SK-N-SH (cell line): ENCODE measurements around the gene SNRPB. TPM values are rescaled to one million over a fixed set of nuclear protein-coding genes. Genes with fewer than 3 reads are reported as not detected.

Source experiments
- CTCF ChIA-PET: fragments of 300-600, 350-600 bp; formaldehyde crosslinking; extraction: SDS; loops from one replicate; lab custom pipeline; 2021; lab: Yijun Ruan, JAX
- POLR2A ChIA-PET: fragments of 350-600 bp; sonication (Branson Sonifier 250); formaldehyde crosslinking; extraction: SDS; loops from one replicate; lab custom pipeline; 2020; ENCODE audit warnings: antibody characterized with exemption, inconsistent platforms; lab: Yijun Ruan, JAX
- DNase-seq: peaks from one replicate; pipeline ENCODE4 v3.0.0; 2012
- H2AFZ ChIP-seq: fragments of 200-600 bp; sonication (generic); 2 replicates; pipeline ENCODE4 v1.8.1; 2016; ENCODE audit warnings: antibody characterized with exemption, mild to moderate bottlenecking, low read depth
- H3F3A ChIP-seq: fragments of 200-600 bp; sonication (generic); replicated peaks from 2 replicates; pipeline ENCODE3; 2016; ENCODE audit warnings: antibody characterized with exemption, mild to moderate bottlenecking; ENCODE audit not compliant: insufficient read depth
- H3K27ac ChIP-seq, 2 experiments: fragments of 200-500 bp in 1 of 2; fragments of 200-600 bp in 1 of 2; sonication (Bioruptor generic) in 1 of 2; sonication (generic), shearing (Covaris generic) in 1 of 2; 2 replicates each; pipeline versions ENCODE4 v1.5.1 to v1.6.1; 2014 to 2016; ENCODE audit warnings: low read depth in 2 of 2, inconsistent platforms in 1 of 2, low read length in 1 of 2, mild to moderate bottlenecking in 1 of 2, mixed read lengths in 1 of 2
- H3K27me3 ChIP-seq: fragments of 200-600 bp; sonication (generic), shearing (Covaris generic); 2 replicates; pipeline ENCODE4 v1.6.1; 2016; ENCODE audit warnings: mixed run types; ENCODE audit not compliant: insufficient read depth
- H3K36me3 ChIP-seq, 2 experiments: fragments of 200-500 bp in 1 of 2; fragments of 200-600 bp in 1 of 2; sonication (Bioruptor generic) in 1 of 2; sonication (generic) in 1 of 2; replicated peaks in 1 of 2; 2 replicates each; pipeline versions ENCODE3 to v1.5.1; 2014 to 2016; ENCODE audit warnings: low read length in 1 of 2, mild to moderate bottlenecking in 1 of 2; ENCODE audit not compliant: insufficient read depth in 2 of 2, control insufficient read depth in 1 of 2
- H3K4me1 ChIP-seq, 2 experiments: fragments of 200-500 bp in 1 of 2; fragments of 200-600 bp in 1 of 2; sonication (Bioruptor generic) in 1 of 2; sonication (generic), shearing (Covaris generic) in 1 of 2; 2 replicates each; pipeline versions ENCODE4 v1.5.1 to v1.6.1; 2014 to 2016; ENCODE audit warnings: low read depth in 1 of 2, low read length in 1 of 2, mixed run types in 1 of 2; ENCODE audit not compliant: insufficient read depth in 2 of 2, control insufficient read depth in 1 of 2
- H3K4me2 ChIP-seq: fragments of 200-600 bp; sonication (generic), shearing (Covaris generic); 2 replicates; pipeline ENCODE4 v1.6.1; 2017; ENCODE audit warnings: mixed run types
- H3K4me3 ChIP-seq, 2 experiments: fragments of 200-500 bp in 1 of 2; fragments of 200-600 bp in 1 of 2; sonication (Bioruptor generic) in 1 of 2; sonication (generic), shearing (Covaris generic) in 1 of 2; 2 replicates each; pipeline versions ENCODE4 v1.5.1 to v1.8.1; 2014 to 2016; ENCODE audit warnings: low read depth in 2 of 2, inconsistent platforms in 1 of 2, low read length in 1 of 2, mild to moderate bottlenecking in 1 of 2, mixed read lengths in 1 of 2, moderate library complexity in 1 of 2
- H3K79me2 ChIP-seq: fragments of 200-600 bp; sonication (generic); 2 replicates; pipeline ENCODE4 v1.8.1; 2017; ENCODE audit warnings: mild to moderate bottlenecking; ENCODE audit not compliant: insufficient read depth
- H3K9ac ChIP-seq: fragments of 200-600 bp; sonication (generic); 2 replicates; pipeline ENCODE4 v1.6.1; 2017; ENCODE audit warnings: mixed run types
- H3K9me2 ChIP-seq: fragments of 200-600 bp; sonication (generic); 2 replicates; pipeline ENCODE4 v1.6.1; 2017; ENCODE audit warnings: mixed run types
- H3K9me3 ChIP-seq: fragments of 200-600 bp; sonication (generic); 2 replicates; pipeline ENCODE4 v1.6.1; 2017; ENCODE audit warnings: mixed run types, mild to moderate bottlenecking, moderate library complexity
- H4K20me1 ChIP-seq: fragments of 200-600 bp; sonication (generic); 2 replicates; pipeline ENCODE4 v1.6.1; 2017; ENCODE audit warnings: mild to moderate bottlenecking, mixed run types; ENCODE audit not compliant: insufficient read depth
- CHD2 ChIP-seq: fragments of 150-350 bp; IDR thresholded peaks from 2 replicates; pipeline ENCODE4 v1.6.1; 2018; ENCODE audit warnings: low read length; ENCODE audit not compliant: partially characterized antibody
- ELF1 ChIP-seq: IDR thresholded peaks from 2 replicates; pipeline ENCODE4 v1.4.0; 2012
- EP300 ChIP-seq, 2 experiments: IDR thresholded peaks; 2 replicates each; pipeline versions ENCODE4 v1.4.0 to v1.6.1; 2012; ENCODE audit warnings: borderline replicate concordance in 1 of 2, low read depth in 1 of 2, low read length in 1 of 2
- FOSL2 ChIP-seq: IDR thresholded peaks from 2 replicates; pipeline ENCODE4 v1.4.0; 2012; ENCODE audit warnings: low read depth, mild to moderate bottlenecking, moderate library complexity, borderline replicate concordance
- FOXJ3 ChIP-seq: sonication (generic); formaldehyde crosslinking; IDR thresholded peaks from 2 replicates; pipeline ENCODE4 v1.5.1; 2020; ENCODE audit warnings: mild to moderate bottlenecking, missing genetic modification reagents
- GABPA ChIP-seq: IDR thresholded peaks from 2 replicates; pipeline ENCODE4 v1.4.0; 2012; ENCODE audit warnings: low read depth, mild to moderate bottlenecking
- JUND ChIP-seq: IDR thresholded peaks from 2 replicates; pipeline ENCODE4 v1.4.0; 2012
- MEF2A ChIP-seq: IDR thresholded peaks from 2 replicates; pipeline ENCODE4 v1.4.0; 2012; ENCODE audit warnings: low read depth, borderline replicate concordance
- NFIC ChIP-seq: IDR thresholded peaks from 2 replicates; pipeline ENCODE4 v1.4.0; 2012; ENCODE audit warnings: borderline replicate concordance
- NRF1 ChIP-seq: IDR thresholded peaks from 2 replicates; pipeline ENCODE4 v1.6.1; 2012; ENCODE audit warnings: low read depth, mild to moderate bottlenecking, low read length
- POLR2AphosphoS5 ChIP-seq: IDR thresholded peaks from 2 replicates; pipeline ENCODE4 v1.6.1; 2012; ENCODE audit warnings: low read depth, low read length
- RAD21 ChIP-seq: IDR thresholded peaks from 2 replicates; pipeline ENCODE4 v1.6.1; 2012; ENCODE audit warnings: mild to moderate bottlenecking, low read length
- RFX5 ChIP-seq: IDR thresholded peaks from 2 replicates; pipeline ENCODE4 v1.6.1; 2012; ENCODE audit warnings: mild to moderate bottlenecking, improper control_type of control experiment, low read length
- SIN3A ChIP-seq: IDR thresholded peaks from 2 replicates; pipeline ENCODE4 v1.6.1; 2012; ENCODE audit warnings: low read depth, mild to moderate bottlenecking, low read length, moderate library complexity, borderline replicate concordance
- SMC3 ChIP-seq: IDR thresholded peaks from 2 replicates; pipeline ENCODE4 v1.6.1; 2012; ENCODE audit warnings: low read depth, low read length, improper control_type of control experiment
- TCF12 ChIP-seq: IDR thresholded peaks from 2 replicates; pipeline ENCODE4 v1.4.0; 2012
- TEAD4 ChIP-seq: IDR thresholded peaks from 2 replicates; pipeline ENCODE4 v1.4.0; 2012; ENCODE audit warnings: mild to moderate bottlenecking, borderline replicate concordance; ENCODE audit not compliant: insufficient read depth
- YY1 ChIP-seq: IDR thresholded peaks from 2 replicates; pipeline ENCODE4 v1.4.0; 2012; ENCODE audit warnings: low read depth, mild to moderate bottlenecking
- WGBS: methylation state at CpG from one replicate; pipeline ENCODE4 v1.1.6; 2017; ENCODE audit warnings: low lambda C conversion rate; 5-methylcytosine and 5-hydroxymethylcytosine counted together
- polyA plus RNA-seq, 3 experiments: library from polyadenylated mRNA; depleted of rRNA; stranded (reverse); fragments of >200 nt; gene quantifications; 2 replicates each; pipeline ENCODE4 v1.2.3, GENCODE V29; 2012
- TF ChIP-seq, protein P1 (sequence below): IDR thresholded peaks from 2 replicates; pipeline ENCODE4 v1.4.0; 2012; ENCODE audit warnings: low read depth
- TF ChIP-seq, protein P2 (sequence below): IDR thresholded peaks from 2 replicates; pipeline ENCODE4 v1.6.1; 2012; ENCODE audit warnings: mild to moderate bottlenecking, low read depth, low read length, moderate library complexity
- TF ChIP-seq, protein P3 (sequence below): IDR thresholded peaks from 2 replicates; pipeline ENCODE4 v1.4.0; 2012; ENCODE audit warnings: low read depth, borderline replicate concordance
- TF ChIP-seq, protein P4 (sequence below): IDR thresholded peaks from 2 replicates; pipeline ENCODE4; 2012
- TF ChIP-seq, protein P5 (sequence below): fragments of 150-350 bp; IDR thresholded peaks from 2 replicates; pipeline ENCODE4 v1.6.1; 2017; ENCODE audit warnings: antibody characterized with exemption, low read length, low read depth, borderline replicate concordance
- TF ChIP-seq, protein P6 (sequence below): fragments of 200-600 bp; sonication (generic); IDR thresholded peaks from 2 replicates; pipeline ENCODE4 v1.6.1; 2017; ENCODE audit warnings: antibody characterized with exemption, mild to moderate bottlenecking, moderate library complexity

SNRPB gene
- 380 and 455 TPM in 2 replicates for polyA plus RNA-seq (2012; rRNA removed)
- 326 and 390 TPM in 2 replicates for polyA plus RNA-seq (2012; cell fraction: cytosol; rRNA removed)
- 202 and 225 TPM in 2 replicates for polyA plus RNA-seq (2012; cell fraction: nucleus; rRNA removed)

DNA sequence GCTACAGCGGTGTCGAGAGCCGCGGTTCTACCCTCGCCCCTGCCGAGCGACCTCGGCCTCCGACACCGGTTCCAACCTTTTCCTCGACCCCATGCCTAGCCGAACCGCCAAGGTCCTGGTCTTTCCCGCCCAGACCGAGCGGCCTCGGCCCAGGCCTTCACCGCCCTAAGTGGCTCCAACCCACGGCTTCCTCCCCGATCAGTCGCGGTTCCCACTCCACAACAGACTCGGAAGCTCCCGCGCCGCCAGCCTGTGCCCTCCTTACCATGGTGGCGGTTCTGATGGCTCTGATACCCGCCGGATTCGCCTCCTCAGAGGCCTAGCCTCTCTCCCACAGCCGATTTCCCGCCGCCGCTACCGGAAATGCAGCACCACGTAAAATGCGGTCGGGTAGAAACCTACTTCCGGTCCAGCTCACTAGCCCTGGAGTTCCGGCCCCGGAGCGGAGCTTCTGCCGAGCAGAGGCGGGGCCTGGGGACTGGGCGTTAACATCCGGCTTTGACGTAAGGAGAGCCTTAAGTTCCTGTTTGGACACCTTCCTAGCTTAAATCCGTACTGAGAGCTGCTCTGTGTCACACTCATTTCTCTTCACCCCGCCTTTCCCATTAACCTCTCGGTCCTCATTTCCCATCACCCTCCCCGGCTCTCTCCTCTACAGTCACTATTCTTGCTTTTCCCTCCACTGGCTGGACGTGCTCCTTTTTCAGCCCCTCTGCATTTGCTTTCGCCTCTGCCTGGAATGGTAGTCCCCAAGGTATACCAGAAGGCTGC, at the start of gene SNRPB:
TSS of gene SNRPB (minus strand) at position 367 of the 771 bp plus-strand sequence. CDS start at position 268, 99 bp downstream.
- 3% methylated on average over 48 of the region's 53 CpGs for WGBS
- peaks cover 49% of the 10 kb centered on the region for H3K79me2 ChIP-seq
- POLR2A ChIA-PET = interaction anchor here (0.7 to 2.5 kb wide), 12 partner anchors 9 to 1191 kb away, joined by 3 to 35 read pairs (median 3); partner anchors contain the start of genes FASTKD5, IDH3B, NOP56 and UBOX5
- no peak; the same call in 1 of the 2 replicates for TF ChIP-seq JUND
- TF ChIP-seq GABPA = peak; percentile 99
- TF ChIP-seq RAD21 = peak; percentile 4; the same call in 1 of the 2 replicates
- TF ChIP-seq NFIC = peak; percentile 9; the same call in 1 of the 2 replicates
- TF ChIP-seq TCF12 = peak; percentile 52
- TF ChIP-seq NRF1 = no peak
- peak; percentile 64; the same call in 1 of the 2 replicates for TF ChIP-seq FOXJ3 (CRISPR knock-in tag)
- TF ChIP-seq, protein P1, sequence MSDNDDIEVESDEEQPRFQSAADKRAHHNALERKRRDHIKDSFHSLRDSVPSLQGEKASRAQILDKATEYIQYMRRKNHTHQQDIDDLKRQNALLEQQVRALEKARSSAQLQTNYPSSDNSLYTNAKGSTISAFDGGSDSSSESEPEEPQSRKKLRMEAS = peak; percentile 97
- peak; percentile 79; the same call in 1 of the 2 replicates for TF ChIP-seq SIN3A
- TF ChIP-seq POLR2AphosphoS5 = peak; percentile 96
- no peak for TF ChIP-seq FOSL2
- TF ChIP-seq, protein P2, sequence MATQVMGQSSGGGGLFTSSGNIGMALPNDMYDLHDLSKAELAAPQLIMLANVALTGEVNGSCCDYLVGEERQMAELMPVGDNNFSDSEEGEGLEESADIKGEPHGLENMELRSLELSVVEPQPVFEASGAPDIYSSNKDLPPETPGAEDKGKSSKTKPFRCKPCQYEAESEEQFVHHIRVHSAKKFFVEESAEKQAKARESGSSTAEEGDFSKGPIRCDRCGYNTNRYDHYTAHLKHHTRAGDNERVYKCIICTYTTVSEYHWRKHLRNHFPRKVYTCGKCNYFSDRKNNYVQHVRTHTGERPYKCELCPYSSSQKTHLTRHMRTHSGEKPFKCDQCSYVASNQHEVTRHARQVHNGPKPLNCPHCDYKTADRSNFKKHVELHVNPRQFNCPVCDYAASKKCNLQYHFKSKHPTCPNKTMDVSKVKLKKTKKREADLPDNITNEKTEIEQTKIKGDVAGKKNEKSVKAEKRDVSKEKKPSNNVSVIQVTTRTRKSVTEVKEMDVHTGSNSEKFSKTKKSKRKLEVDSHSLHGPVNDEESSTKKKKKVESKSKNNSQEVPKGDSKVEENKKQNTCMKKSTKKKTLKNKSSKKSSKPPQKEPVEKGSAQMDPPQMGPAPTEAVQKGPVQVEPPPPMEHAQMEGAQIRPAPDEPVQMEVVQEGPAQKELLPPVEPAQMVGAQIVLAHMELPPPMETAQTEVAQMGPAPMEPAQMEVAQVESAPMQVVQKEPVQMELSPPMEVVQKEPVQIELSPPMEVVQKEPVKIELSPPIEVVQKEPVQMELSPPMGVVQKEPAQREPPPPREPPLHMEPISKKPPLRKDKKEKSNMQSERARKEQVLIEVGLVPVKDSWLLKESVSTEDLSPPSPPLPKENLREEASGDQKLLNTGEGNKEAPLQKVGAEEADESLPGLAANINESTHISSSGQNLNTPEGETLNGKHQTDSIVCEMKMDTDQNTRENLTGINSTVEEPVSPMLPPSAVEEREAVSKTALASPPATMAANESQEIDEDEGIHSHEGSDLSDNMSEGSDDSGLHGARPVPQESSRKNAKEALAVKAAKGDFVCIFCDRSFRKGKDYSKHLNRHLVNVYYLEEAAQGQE = peak; percentile 66
- TF ChIP-seq RFX5 = peak; percentile 74
- peak in 1 of 2 experiments; percentile 51; a peak in 1 of 4 replicates for TF ChIP-seq EP300 (IDR thresholded peaks at IDR 0.05; ENCODE audit: borderline replicate concordance in 1 of 2, low read depth in 1 of 2, low read length in 1 of 2)
- TF ChIP-seq YY1 = peak; percentile 62; the same call in 1 of the 2 replicates
- TF ChIP-seq, protein P3, sequence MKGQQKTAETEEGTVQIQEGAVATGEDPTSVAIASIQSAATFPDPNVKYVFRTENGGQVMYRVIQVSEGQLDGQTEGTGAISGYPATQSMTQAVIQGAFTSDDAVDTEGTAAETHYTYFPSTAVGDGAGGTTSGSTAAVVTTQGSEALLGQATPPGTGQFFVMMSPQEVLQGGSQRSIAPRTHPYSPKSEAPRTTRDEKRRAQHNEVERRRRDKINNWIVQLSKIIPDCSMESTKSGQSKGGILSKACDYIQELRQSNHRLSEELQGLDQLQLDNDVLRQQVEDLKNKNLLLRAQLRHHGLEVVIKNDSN = no peak; the same call in 1 of the 2 replicates
- no peak for TF ChIP-seq MEF2A
- TF ChIP-seq, protein P4, sequence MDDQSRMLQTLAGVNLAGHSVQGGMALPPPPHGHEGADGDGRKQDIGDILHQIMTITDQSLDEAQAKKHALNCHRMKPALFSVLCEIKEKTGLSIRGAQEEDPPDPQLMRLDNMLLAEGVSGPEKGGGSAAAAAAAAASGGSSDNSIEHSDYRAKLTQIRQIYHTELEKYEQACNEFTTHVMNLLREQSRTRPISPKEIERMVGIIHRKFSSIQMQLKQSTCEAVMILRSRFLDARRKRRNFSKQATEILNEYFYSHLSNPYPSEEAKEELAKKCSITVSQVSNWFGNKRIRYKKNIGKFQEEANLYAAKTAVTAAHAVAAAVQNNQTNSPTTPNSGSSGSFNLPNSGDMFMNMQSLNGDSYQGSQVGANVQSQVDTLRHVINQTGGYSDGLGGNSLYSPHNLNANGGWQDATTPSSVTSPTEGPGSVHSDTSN = peak; percentile 18
- TF ChIP-seq CHD2 = peak; percentile 88
- TF ChIP-seq, protein P5, sequence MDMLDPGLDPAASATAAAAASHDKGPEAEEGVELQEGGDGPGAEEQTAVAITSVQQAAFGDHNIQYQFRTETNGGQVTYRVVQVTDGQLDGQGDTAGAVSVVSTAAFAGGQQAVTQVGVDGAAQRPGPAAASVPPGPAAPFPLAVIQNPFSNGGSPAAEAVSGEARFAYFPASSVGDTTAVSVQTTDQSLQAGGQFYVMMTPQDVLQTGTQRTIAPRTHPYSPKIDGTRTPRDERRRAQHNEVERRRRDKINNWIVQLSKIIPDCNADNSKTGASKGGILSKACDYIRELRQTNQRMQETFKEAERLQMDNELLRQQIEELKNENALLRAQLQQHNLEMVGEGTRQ = 0 out of 2 replicates have a peak, but pooled peaks have one; percentile 11
- TF ChIP-seq ELF1 = peak; percentile 87
- TF ChIP-seq SMC3 = no peak
- 0 out of 2 replicates have a peak, but pooled peaks have one; percentile 15 for TF ChIP-seq TEAD4
- TF ChIP-seq, protein P6, sequence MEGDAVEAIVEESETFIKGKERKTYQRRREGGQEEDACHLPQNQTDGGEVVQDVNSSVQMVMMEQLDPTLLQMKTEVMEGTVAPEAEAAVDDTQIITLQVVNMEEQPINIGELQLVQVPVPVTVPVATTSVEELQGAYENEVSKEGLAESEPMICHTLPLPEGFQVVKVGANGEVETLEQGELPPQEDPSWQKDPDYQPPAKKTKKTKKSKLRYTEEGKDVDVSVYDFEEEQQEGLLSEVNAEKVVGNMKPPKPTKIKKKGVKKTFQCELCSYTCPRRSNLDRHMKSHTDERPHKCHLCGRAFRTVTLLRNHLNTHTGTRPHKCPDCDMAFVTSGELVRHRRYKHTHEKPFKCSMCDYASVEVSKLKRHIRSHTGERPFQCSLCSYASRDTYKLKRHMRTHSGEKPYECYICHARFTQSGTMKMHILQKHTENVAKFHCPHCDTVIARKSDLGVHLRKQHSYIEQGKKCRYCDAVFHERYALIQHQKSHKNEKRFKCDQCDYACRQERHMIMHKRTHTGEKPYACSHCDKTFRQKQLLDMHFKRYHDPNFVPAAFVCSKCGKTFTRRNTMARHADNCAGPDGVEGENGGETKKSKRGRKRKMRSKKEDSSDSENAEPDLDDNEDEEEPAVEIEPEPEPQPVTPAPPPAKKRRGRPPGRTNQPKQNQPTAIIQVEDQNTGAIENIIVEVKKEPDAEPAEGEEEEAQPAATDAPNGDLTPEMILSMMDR = no peak

More for the DNA sequence above, at the start of gene SNRPB:
- CTCF ChIA-PET = interaction anchor here (0.6 to 3.2 kb wide), 6 partner anchors 10 to 181 kb away, joined by 3 to 10 read pairs (median 3); no protein-coding TSS in a partner anchor
- Histone ChIP-seq H3K4me3 (peak within 1 kb of the TSS; percentile 86 to 89), H4K20me1 (peaks cover 41% of the 10 kb centered on the region), H2AFZ (peak within 1 kb of the TSS; percentile 74), H3K36me3 (peaks cover 34 to 38% of the 10 kb centered on the region in 2 experiments), H3K27ac (peak within 1 kb of the TSS; percentile 86 to 96), H3K4me1 (peaks cover 15 to 21% of the 10 kb centered on the region in 2 experiments), H3F3A (peaks cover 30% of the 10 kb centered on the region), H3K9ac (peak within 1 kb of the TSS; percentile 99), H3K27me3 (no peaks in the 10 kb centered on the region), H3K9me3 (no peaks in the 10 kb centered on the region), H3K4me2 (peak within 1 kb of the TSS; percentile 74), H3K9me2 (no peaks in the 10 kb centered on the region)
- peak; percentile 92 for DNase-seq
